Measurements from ENCODE around the gene RPL38.

GRCh38 chr17:74233937-74234336 is 30.5 kb downstream of the RPL38 start:
- TF ChIP-seq CTCF (IDR thresholded peaks at IDR 0.05) (no peak), POLR2A (IDR thresholded peaks at IDR 0.05) (no peak)
